Naive thymus-derived CD4-positive, alpha-beta T cell (primary cell): ENCODE measurements around the gene PLCG2. TPM values are rescaled to one million over a fixed set of nuclear protein-coding genes. Genes with fewer than 3 reads are reported as not detected.

Experiments
- ATAC-seq: fragments of 150-1000 bp; cut with Tn5 transposase; 2 replicates; pipeline ENCODE4 v1.10.0; 2021; ENCODE audit warnings: mild to moderate bottlenecking, moderate library complexity
- CTCF ChIA-PET: fragments of 350-600 bp; sonication (Branson Sonifier 250); formaldehyde crosslinking; loops from one replicate; lab custom pipeline; 2021; ENCODE audit warnings: antibody characterized with exemption; lab: Charles Lee
- POLR2A ChIA-PET: fragments of 350-600 bp; sonication (Branson Sonifier 250); formaldehyde crosslinking; loops from one replicate; lab custom pipeline; 2021; ENCODE audit warnings: antibody characterized with exemption, inconsistent platforms; lab: Charles Lee
- DNase-seq, 9 donors: peaks; one replicate each; pipeline versions ENCODE4 v3.0.0 to v3.0.0-alpha.2; 2020 to 2022; ENCODE audit warnings: mixed read lengths in 1 of 9
- H3K27ac ChIP-seq: one replicate; pipeline ENCODE4 v1.7.0; 2013; ENCODE audit warnings: mild to moderate bottlenecking, low read depth, low read length, moderate library complexity
- H3K27me3 ChIP-seq, 2 donors: one replicate each; pipeline ENCODE4 v1.7.0; 2013; ENCODE audit warnings: low read length in 2 of 2, mild to moderate bottlenecking in 2 of 2, moderate library complexity in 2 of 2; ENCODE audit not compliant: control insufficient read depth in 2 of 2, insufficient read depth in 2 of 2
- H3K36me3 ChIP-seq, 3 experiments: 1 replicate in 2 of 3; 2 replicates in 1 of 3; pipeline ENCODE4 v1.7.0; 2013; ENCODE audit warnings: low read length in 3 of 3, mild to moderate bottlenecking in 3 of 3, moderate library complexity in 1 of 3; ENCODE audit not compliant: insufficient read depth in 3 of 3, control insufficient read depth in 2 of 3
- H3K4me1 ChIP-seq, 2 donors: one replicate each; pipeline ENCODE4 v1.7.0; 2013; ENCODE audit warnings: low read length in 2 of 2, mild to moderate bottlenecking in 2 of 2, moderate library complexity in 1 of 2; ENCODE audit not compliant: control insufficient read depth in 2 of 2, insufficient read depth in 2 of 2
- H3K4me3 ChIP-seq: 2 replicates; pipeline ENCODE4 v1.7.0; 2013; ENCODE audit warnings: mild to moderate bottlenecking, low read length
- H3K9me3 ChIP-seq, 3 experiments: 1 replicate in 2 of 3; 2 replicates in 1 of 3; pipeline ENCODE4 v1.7.0; 2013; ENCODE audit warnings: low read length in 3 of 3; ENCODE audit not compliant: control insufficient read depth in 2 of 3
- H3K27ac Mint-ChIP-seq, 9 donors: one replicate each; pipeline ENCODE4 v1.8.0; 2020 to 2022; ENCODE audit warnings: mixed read lengths in 9 of 9, mild to moderate bottlenecking in 8 of 9, moderate library complexity in 5 of 9, inconsistent platforms in 2 of 9
- H3K27me3 Mint-ChIP-seq, 5 donors: one replicate each; pipeline ENCODE4 v1.8.0; 2021 to 2022; ENCODE audit warnings: mixed read lengths in 5 of 5, mild to moderate bottlenecking in 1 of 5
- H3K36me3 Mint-ChIP-seq, 5 donors: one replicate each; pipeline ENCODE4 v1.8.0; 2020 to 2022; ENCODE audit warnings: mixed read lengths in 5 of 5, mild to moderate bottlenecking in 3 of 5, inconsistent platforms in 1 of 5
- H3K4me1 Mint-ChIP-seq, 7 donors: one replicate each; pipeline ENCODE4 v1.8.0; 2020 to 2022; ENCODE audit warnings: mixed read lengths in 7 of 7, mild to moderate bottlenecking in 3 of 7, inconsistent platforms in 1 of 7
- H3K4me3 Mint-ChIP-seq, 10 donors: one replicate each; pipeline ENCODE4 v1.8.0; 2020 to 2022; ENCODE audit warnings: mild to moderate bottlenecking in 10 of 10, mixed read lengths in 10 of 10, moderate library complexity in 6 of 10, inconsistent platforms in 2 of 10
- H3K9me3 Mint-ChIP-seq, 11 donors: one replicate each; pipeline ENCODE4 v1.8.0; 2020 to 2022; ENCODE audit warnings: mixed read lengths in 11 of 11, mild to moderate bottlenecking in 4 of 11, inconsistent platforms in 1 of 11, moderate library complexity in 1 of 11
- intact Hi-C, 2 donors: fragments of 100-400 bp; cut with micrococcal nuclease; formaldehyde crosslinking; loops; one replicate each; pipeline ENCODE4 v1.15.1; 2023
- polyA plus RNA-seq, 2 donors: library from polyadenylated mRNA; unstranded; fragments of 300-500 nt; fragmentation: Illumina TruSeq; gene quantifications; one replicate each; pipeline ENCODE4 v1.2.3, GENCODE V29; 2021
- total RNA-seq, 6 experiments: library from RNA in 5 of 6; stranded (reverse) in 5 of 6; gene quantifications; 1 replicate in 5 of 6; 2 replicates in 1 of 6; pipeline ENCODE4 v1.2.3 and lab custom pipeline; 2021 to 2026

The PLCG2 gene
- total and polyA plus RNA-seq, 7 experiments from 2014 or later, result 0.07 to 85.8 (median 1.5) TPM

DNA sequence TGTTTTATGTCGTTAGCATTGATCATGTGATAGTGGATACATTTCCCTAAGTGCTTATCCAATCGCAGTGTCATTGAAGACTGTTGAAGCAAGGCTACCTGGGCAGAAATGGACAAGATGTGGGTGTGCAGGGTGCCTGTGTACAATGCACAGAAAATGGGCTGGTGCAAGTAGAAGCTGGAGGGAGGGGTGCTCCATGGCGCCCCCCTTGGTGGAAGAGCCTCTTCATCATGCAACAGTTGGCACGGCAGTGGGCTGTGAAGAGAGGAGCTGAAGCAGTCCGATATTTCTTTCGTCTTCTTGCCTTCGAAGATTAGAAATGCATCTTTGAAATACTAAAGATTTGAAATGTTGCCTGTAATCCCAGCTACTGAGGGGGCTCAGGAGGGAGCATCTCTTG lies 100.5 kb downstream of the PLCG2 start:
- Histone ChIP-seq H3K4me3 (no peak overlapping the region), H3K4me1 (no peaks in the 10 kb centered on the region), H3K9me3 (no peaks in the 10 kb centered on the region), H3K27ac (no peak overlapping the region), H3K36me3 (no peaks in the 10 kb centered on the region), H3K27me3 (no peaks in the 10 kb centered on the region)
- Mint-ChIP-seq H3K27ac (no peak overlapping the region), H3K27me3 (peaks cover 0 to 6% (median 0%) of the 10 kb centered on the region in 5 donors), H3K9me3 (no peaks in the 10 kb centered on the region), H3K4me3 (no peak overlapping the region), H3K36me3 (no peaks in the 10 kb centered on the region), H3K4me1 (peaks cover 0 to 1% (median 0%) of the 10 kb centered on the region in 7 donors)
- POLR2A ChIA-PET, result interaction anchor here (0.5 kb wide), 1 partner anchor 351 kb away, joined by 3 read pairs; no protein-coding TSS in a partner anchor
- DNase-seq (no peak), ATAC-seq (no peak)
- CTCF ChIA-PET, result no interaction called here
- intact Hi-C loops, result loop anchor here in 1 of 2 donors (10.0 kb wide), 1 partner anchor 245 kb away; no protein-coding TSS in a partner anchor

DNA sequence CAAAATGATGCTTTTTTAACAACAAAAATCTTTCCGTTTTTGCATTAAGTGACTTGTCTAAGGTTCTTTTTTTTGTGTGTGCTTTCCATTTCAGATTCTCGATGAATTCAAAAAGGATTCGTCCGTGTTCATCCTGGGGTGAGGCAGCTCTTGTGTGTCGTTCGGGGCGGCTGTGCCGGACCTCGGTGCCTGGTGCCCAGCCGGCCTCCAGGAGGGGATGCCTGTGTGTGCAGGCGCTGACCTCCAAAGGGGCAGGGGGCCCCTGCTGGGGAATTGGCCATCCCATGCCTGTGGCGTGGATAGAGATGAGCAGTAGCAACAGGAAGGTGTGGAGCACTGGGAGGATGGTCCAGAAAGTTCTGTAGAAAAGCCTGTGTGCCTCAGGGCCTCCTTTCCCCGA lies 101.7 kb downstream of the PLCG2 start:
- H3K4me3 Mint-ChIP-seq, result no peak overlapping the region
- DNase-seq (no peak), ATAC-seq (no peak)
- H3K27ac ChIP-seq, result no peak overlapping the region
- no peaks in the 10 kb centered on the region for H3K4me1 ChIP-seq
- no peaks in the 10 kb centered on the region for H3K27me3 ChIP-seq
- H3K36me3 Mint-ChIP-seq, result no peaks in the 10 kb centered on the region
- no peaks in the 10 kb centered on the region for H3K9me3 ChIP-seq
- intact Hi-C loops, result no loop called here
- no peaks in the 10 kb centered on the region for H3K36me3 ChIP-seq
- POLR2A ChIA-PET, result no interaction called here
- H3K4me1 Mint-ChIP-seq, result peaks cover 0 to 1% (median 0%) of the 10 kb centered on the region in 7 donors
- CTCF ChIA-PET, result no interaction called here
- no peaks in the 10 kb centered on the region for H3K9me3 Mint-ChIP-seq
- H3K4me3 ChIP-seq, result no peak overlapping the region
- H3K27ac Mint-ChIP-seq, result no peak overlapping the region
- peaks cover 0 to 6% (median 0%) of the 10 kb centered on the region in 5 donors for H3K27me3 Mint-ChIP-seq

DNA sequence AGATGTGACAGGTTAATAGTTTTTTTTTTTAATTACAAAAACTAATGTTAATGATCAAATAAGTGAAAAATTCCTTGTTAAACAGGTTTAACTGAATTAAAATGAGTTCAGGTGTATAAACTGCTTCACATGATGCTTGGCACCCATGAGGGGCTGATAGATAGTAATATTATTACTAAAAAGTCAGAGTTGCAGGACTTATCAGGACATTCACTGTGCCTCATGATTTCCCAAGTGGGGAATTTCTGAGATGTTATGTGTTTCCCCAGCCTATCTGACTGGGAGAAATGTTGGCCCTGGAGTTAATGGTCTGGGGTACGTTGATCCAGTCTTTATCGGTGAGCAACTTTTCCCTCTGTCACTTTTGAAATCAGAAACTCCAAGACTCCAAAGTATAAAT lies 102.1 kb downstream of the PLCG2 start:
- H3K4me1 Mint-ChIP-seq, result peaks cover 0 to 1% (median 0%) of the 10 kb centered on the region in 7 donors
- Histone ChIP-seq H3K27ac (no peak overlapping the region), H3K9me3 (no peaks in the 10 kb centered on the region), H3K27me3 (no peaks in the 10 kb centered on the region), H3K4me3 (no peak overlapping the region), H3K4me1 (no peaks in the 10 kb centered on the region), H3K36me3 (no peaks in the 10 kb centered on the region)
- H3K27ac Mint-ChIP-seq, result no peak overlapping the region
- H3K4me3 Mint-ChIP-seq, result no peak overlapping the region
- POLR2A ChIA-PET, result no interaction called here
- DNase-seq (no peak), ATAC-seq (no peak)
- intact Hi-C loops, result no loop called here
- peaks cover 0 to 6% (median 0%) of the 10 kb centered on the region in 5 donors for H3K27me3 Mint-ChIP-seq
- H3K36me3 Mint-ChIP-seq, result no peaks in the 10 kb centered on the region
- CTCF ChIA-PET, result interaction anchor here (0.6 kb wide), 1 partner anchor 511 kb away, joined by 3 read pairs; no protein-coding TSS in a partner anchor
- H3K9me3 Mint-ChIP-seq, result no peaks in the 10 kb centered on the region

DNA sequence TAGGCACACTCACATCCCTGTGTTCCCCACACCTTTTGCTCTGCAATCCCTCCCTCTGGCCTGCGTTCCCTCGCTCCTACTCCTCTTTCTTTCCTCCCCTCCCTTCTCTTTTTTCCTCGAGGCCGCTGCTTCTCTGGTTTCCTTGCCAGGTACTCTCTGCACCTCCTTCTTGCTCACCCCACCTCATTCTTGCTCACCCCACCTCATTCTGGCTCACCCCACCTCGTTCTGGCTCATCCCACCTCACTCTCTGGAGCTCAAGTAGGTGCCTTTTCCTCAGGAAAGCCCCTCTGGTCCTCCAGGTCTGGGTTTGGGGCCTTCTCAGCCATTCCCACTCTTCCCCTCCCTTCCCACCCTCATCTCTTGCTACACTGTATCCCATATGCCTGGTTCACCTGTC lies 103.5 kb downstream of the PLCG2 start:
- Histone ChIP-seq H3K4me3 (no peak overlapping the region), H3K27me3 (no peaks in the 10 kb centered on the region), H3K27ac (no peak overlapping the region), H3K9me3 (no peaks in the 10 kb centered on the region), H3K36me3 (no peaks in the 10 kb centered on the region), H3K4me1 (no peaks in the 10 kb centered on the region)
- no peak for ATAC-seq
- H3K27me3 Mint-ChIP-seq, result peaks cover 0 to 6% (median 0%) of the 10 kb centered on the region in 5 donors
- H3K4me1 Mint-ChIP-seq, result peaks cover 0 to 1% (median 0%) of the 10 kb centered on the region in 7 donors
- intact Hi-C loops, result no loop called here
- H3K36me3 Mint-ChIP-seq, result no peaks in the 10 kb centered on the region
- POLR2A ChIA-PET, result no interaction called here
- no peak overlapping the region for H3K27ac Mint-ChIP-seq
- no peaks in the 10 kb centered on the region for H3K9me3 Mint-ChIP-seq
- H3K4me3 Mint-ChIP-seq, result no peak overlapping the region
- no peak for DNase-seq
- CTCF ChIA-PET, result no interaction called here

DNA sequence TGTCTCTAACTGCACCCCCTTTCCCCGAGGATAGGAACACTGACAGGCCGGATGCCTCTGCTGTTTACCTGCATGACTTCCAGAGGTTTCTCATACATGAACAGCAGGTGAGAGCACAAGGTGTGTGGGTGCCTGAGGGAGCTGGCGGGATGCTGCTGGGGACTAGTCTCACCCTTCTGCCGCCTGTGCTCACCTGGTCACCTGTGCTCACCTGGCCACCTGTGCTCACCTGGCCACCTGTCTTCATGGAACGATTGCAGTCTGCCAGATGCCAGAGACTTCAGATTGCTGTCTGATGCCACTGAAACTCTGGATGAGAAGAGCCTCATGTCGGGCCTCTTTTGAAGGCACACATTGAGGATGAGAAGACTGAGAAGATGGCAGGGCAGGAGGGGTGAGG lies 104.1 kb downstream of the PLCG2 start:
- H3K9me3 Mint-ChIP-seq, result no peaks in the 10 kb centered on the region
- H3K36me3 Mint-ChIP-seq, result no peaks in the 10 kb centered on the region
- H3K36me3 ChIP-seq, result no peaks in the 10 kb centered on the region
- CTCF ChIA-PET, result no interaction called here
- H3K9me3 ChIP-seq, result no peaks in the 10 kb centered on the region
- peaks cover 0 to 5% (median 0%) of the 10 kb centered on the region in 5 donors for H3K27me3 Mint-ChIP-seq
- H3K4me1 ChIP-seq, result no peaks in the 10 kb centered on the region
- intact Hi-C loops, result no loop called here
- H3K4me3 ChIP-seq, result no peak overlapping the region
- no peaks in the 10 kb centered on the region for H3K27me3 ChIP-seq
- POLR2A ChIA-PET, result no interaction called here
- peaks cover 0 to 1% (median 0%) of the 10 kb centered on the region in 7 donors for H3K4me1 Mint-ChIP-seq
- DNase-seq (no peak), ATAC-seq (no peak)
- no peak overlapping the region for H3K27ac ChIP-seq
- no peak overlapping the region for H3K27ac Mint-ChIP-seq
- no peak overlapping the region for H3K4me3 Mint-ChIP-seq

DNA sequence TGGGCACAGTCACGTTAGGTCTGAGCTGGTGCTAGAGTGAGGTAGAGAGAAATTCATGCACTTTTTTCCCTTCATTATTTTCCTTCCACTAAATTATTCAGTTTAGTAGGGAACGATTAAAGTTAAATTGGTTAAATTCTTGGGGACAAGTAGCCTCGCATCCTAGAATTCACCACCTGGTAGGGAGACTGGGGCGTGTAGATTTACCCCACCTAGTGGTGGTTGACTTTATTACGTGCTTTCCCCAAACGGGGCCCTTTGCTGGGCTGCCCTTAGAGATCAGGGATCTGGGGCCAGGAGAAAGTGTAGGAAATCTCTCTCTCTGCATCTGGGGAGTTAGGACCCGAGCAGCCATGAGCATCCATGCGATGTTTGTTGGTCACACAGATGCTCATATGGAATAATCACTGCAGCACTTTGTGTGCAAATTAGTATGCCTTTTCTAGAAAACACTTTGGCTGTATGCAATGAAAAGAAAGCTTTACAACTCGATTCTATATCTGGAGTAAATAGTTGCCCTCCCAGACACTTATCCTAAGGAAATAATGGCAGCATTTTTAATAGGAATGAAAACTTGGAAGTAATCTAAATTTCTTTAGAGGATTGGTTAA lies 107.0 kb downstream of the PLCG2 start:
- no peak overlapping the region for H3K4me3 ChIP-seq
- ChIA-PET POLR2A (no interaction called here), CTCF (interaction anchor here (0.6 kb wide), 1 partner anchor 55 kb away, joined by 3 read pairs; no protein-coding TSS in a partner anchor)
- H3K36me3 Mint-ChIP-seq, result no peaks in the 10 kb centered on the region
- intact Hi-C loops, result loop anchor here (2.0 to 5.0 kb wide), 2 partner anchors 519 kb away; no protein-coding TSS in a partner anchor
- no peaks in the 10 kb centered on the region for H3K27me3 Mint-ChIP-seq
- ATAC-seq (peak; percentile 67), DNase-seq (peak in 4 of 9 donors; percentile 13 to 30 (median 18))
- H3K36me3 ChIP-seq, result no peaks in the 10 kb centered on the region
- no peaks in the 10 kb centered on the region for H3K9me3 Mint-ChIP-seq
- no peaks in the 10 kb centered on the region for H3K9me3 ChIP-seq
- H3K27me3 ChIP-seq, result no peaks in the 10 kb centered on the region
- no peaks in the 10 kb centered on the region for H3K4me1 ChIP-seq
- no peak overlapping the region for H3K27ac Mint-ChIP-seq
- H3K27ac ChIP-seq, result no peak overlapping the region
- no peak overlapping the region for H3K4me3 Mint-ChIP-seq
- H3K4me1 Mint-ChIP-seq, result peaks cover 0 to 1% (median 0%) of the 10 kb centered on the region in 7 donors
